Stimulated activated CD8-positive, alpha-beta memory T cell treated with anti-CD3 and anti-CD28 coated beads, Interleukin-4, amount 100 ng/mL, for 4 hours (primary cell): ENCODE measurements around the gene NEK10.
"Not testable (repeated sequence)": the region's sequence is repeated elsewhere in the genome, so short reads cannot be mapped to it uniquely, and the experiment has no call there.

Experiments
- DNase-seq, 2 donors: peaks; one replicate each; pipeline ENCODE4 v3.0.0-alpha.2; 2020; ENCODE audit warnings: low read depth in 2 of 2, low spot score in 1 of 2

The NEK10 gene

DNA sequence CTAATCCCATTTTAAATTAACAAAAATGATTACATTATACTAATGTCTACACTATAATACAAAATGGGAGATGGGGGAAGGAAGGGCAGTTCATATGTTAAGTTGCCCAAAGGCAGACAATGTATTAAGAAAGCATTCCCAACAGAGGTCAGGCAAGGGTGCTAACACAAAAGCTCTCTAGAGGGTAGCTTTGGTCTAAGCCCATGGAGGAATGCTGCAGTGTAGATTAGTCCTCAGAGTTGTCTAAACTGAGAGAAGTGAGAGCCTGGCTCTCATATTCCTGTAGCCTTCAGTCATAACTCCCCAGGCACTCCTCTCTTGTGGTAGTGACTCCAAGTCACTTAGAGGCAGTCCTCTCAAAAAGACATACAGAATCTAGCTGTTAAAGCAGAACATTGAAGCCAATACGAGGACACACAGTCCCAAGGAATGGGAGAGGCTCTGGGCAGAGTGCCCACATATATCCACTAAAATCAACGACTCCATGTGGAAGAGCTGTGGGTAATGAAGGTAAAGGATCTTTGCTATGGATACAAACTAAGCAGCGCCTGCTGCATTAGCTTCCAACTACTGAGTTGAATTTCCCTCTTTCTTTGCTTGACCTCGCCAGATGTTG is 14.5 kb downstream of the NEK10 start:
- no peak for DNase-seq

DNA sequence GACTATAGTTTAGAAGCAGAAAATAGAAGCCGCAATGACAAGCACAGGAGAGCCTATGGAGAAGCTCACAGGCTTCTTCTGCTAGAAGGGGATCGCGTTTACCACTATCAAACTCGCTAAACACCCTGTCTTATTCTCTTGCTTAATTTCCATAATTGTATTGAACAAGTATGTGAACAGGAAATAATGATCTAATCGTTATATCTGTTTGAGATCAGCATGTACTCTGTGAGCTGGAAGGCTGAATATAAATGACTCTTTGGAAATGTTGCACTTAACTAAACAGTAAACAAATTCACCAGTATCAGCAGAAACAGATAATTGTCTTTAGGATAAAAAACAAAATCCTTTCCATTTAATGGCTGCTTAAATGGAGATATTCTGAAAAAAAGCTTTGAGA is 15.0 kb downstream of the NEK10 start:
- no peak for DNase-seq

DNA sequence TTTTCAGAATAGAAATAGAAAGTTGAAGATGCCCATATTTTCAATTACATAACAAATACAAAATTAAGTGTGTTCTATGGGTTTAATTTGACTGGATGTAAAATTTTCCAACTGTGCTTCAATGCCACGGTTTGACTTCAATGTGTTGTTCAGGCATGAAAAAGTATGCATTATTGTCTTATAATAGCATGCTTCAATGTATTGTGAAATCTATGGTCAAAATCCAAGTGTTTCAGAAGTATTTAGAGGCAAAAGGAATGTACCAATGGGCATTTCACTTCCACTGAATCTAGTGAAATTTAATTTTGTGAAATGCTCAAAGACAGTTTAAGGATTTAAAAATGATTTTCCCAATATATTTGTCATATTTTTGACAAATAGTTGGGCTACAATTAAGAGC is 16.0 kb downstream of the NEK10 start:
- DNase-seq = no peak

DNA sequence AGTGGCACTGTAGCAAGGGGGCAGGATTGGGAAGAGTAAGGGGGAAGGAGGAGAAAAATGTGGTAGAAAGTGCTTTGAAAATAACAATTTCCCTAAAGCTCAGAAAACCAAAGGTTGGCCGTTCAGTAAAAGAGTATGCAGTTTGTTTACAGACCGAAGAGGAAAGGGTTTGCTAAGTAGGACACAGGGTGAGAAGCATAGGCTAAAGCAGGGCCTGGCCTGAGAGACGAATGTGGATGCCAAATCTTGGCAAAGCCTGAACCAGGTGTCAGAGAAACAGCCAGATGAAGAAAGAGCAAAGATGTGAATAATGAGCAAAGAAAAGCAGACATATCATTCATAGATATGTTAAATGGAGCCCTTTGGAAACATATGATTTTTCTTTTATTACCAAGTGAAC is 17.1 kb downstream of the NEK10 start:
- DNase-seq = no peak

DNA sequence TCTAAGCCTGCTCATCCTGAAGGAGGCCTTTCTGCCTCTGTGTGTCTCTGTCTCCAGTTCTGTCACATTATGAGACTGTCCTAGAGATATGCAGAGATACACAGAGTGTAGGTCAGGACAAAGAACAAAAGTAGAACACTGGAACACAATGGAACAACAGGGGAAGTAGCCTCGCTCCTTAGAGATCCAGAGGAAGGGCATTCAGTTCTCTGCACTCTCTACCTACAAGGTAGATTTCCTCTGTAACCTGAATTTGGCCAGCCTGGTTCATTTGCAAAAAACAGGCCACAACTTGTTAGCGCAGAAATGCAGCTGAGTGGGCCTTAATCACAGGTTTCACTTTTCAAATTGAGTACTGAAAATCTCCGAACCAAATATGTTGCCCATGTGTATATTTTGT is 19.4 kb downstream of the NEK10 start:
- DNase-seq = no peak

DNA sequence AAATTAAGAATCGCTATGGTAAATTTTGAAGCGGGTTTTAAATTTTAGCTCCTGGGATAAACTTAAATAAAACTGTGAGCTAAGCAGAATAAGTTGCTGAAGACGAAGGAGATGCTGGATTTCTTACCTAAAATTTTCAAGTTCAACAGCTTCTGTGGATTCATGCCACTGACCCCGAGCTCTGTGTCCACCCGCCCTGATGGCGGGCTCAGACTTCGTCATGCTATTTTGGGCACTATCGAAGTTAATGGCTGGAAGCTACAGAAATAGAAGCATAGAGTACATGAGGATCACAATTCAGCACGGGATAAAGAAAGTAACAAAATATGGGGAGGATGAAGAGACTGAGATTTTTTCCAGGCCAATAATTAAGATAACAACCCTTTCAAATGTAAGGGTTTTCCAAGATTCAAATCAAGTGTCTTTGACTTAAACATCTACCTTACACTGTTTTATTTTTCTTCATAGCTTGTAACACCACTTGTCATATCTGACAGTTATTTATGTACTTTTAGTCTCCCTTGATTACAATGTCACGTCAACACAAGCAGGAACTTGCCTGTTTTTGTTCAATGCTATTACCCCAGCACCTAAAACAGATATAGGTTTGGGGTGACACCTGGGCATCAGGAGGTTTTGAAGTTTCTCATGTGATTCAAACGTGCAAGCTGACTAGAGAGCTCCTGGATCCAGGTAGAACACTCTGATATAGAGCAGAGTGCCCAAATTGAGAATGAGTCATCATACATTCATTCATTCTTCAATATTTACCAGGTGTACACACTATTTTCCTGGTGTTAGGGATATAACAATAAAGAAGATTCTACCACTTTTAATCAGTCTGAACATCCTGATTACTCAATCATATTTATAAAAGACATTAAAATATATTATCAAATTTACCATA is 23.0 kb downstream of the NEK10 start:
- DNase-seq = no peak

DNA sequence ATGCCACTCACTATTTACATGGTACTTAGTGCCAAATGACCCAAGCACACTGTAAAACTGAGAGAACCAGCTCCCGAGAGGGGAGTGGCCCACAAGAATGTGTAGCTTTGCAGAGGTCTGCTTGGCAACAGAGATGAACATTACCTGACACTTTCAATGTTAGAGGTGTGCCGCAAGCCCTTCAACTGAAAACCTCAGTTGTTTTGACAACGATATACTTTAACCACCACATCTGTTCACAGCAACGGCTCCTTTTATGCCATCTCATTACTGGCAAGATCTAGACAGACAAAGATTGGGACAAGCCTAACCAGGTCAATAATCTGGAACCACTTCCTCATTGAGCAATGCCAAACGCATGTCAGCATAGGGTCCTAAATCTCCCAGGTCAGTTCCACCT is 23.7 kb downstream of the NEK10 start:
- no peak for DNase-seq

DNA sequence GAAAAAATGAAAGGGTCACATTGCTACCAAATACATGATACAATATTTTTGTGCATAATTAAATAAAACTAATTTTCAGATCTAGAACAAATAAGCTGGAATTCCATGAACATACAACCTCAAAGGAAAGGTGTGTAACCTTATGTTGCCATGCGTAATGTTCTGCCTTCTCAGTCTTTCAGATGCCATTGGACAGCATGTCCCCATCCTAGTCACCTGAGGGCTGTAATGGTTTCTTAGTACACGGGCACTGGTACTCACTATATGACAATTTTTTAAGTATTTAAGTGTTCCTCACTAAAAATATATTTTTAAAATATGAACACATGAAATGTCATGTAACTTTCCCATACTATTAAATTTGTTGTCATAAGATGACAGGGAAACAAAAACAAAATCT is 24.1 kb downstream of the NEK10 start:
- DNase-seq = no peak

DNA sequence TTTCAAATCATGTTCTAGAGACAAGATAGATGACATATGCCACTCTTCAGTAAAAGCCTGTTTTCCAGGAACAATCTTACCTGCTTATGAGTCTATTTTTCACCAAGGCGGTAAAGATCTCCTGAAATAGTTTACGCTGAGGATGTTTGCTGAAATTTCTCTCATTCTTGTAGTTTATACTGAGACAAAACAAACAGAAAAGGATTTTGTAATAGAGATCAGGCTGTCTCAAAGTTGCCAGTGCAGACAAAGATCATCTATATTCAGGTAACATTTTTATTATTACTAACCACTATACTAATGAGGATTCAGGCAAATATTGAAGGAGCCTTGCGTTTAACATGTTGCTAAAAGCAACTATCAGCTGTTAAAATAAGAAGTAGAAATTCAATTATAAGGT is 25.0 kb downstream of the NEK10 start:
- DNase-seq = no peak

DNA sequence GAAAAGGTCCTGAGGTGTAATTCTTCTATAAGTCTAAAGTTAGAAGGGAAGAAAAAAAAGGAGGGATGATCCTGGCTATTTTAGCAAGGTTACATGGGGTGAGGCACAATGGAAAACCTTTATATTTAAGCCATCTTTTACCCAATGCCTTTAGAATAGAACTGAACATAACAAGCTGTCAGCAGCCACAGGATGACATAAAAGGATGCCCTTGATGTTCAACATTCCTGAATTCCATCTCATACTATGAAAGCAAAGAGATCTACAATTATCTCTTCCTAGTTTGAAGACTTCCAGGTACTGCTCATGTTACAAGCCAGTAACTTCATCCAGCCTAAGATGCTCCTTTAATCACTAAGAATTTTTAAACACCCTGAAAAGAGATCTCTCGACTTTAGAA is 26.9 kb downstream of the NEK10 start:
- no peak for DNase-seq

DNA sequence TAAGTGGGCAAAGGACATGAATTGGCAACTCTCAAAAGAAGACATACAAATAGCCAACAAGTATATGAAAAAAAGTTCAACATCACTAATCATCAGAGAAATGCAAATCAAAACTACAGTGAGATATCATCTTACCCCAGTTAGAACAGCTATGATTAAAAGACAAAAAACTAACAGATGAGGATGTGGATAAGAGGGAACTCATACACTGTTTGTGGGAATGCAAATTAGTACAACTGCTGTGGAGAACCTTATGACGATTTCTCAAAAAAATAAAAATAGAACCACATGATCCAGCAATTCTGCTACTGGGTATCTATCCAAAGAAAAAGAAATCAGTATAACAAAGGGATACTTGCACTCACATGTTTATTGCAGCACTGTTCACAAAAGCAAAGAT is 28.6 kb downstream of the NEK10 start:
- no peak for DNase-seq

DNA sequence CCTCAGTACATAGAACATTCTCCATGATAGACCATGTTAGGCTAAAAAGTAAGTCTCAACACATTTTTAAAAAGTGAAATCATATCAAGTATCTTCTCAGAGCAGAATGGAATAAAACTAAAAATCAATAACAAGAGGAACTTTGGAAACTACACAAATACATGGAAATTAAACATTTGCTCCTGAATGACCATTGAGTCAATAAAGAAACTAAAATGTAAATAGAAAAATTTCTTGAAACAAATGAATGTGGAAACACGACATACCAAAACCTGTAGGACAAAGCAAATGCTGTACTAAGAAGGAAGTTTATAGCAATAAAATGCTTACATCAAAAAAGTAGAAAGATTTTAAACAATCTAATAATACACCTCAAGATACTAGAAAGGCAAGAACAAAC is 33.6 kb downstream of the NEK10 start:
- DNase-seq = no peak

DNA sequence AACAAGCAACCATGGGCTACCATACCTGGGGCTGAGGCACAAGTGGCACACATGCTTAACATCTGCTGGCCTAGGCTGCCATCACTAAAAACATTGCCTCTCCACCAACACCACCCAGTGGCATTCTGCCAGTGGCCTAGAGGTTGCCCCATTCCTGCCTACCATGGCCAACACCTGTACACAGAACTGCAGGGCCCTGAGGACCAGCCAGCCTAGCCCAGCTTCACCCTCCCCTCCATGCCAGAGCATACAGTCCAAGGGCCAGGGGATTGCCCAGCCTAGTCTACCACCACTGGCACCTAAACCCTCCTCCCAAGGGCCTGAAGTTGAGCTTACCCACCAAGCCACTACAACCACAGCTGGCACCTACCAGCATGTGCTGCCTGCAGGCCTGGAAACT is 35.3 kb downstream of the NEK10 start:
- DNase-seq = no peak

DNA sequence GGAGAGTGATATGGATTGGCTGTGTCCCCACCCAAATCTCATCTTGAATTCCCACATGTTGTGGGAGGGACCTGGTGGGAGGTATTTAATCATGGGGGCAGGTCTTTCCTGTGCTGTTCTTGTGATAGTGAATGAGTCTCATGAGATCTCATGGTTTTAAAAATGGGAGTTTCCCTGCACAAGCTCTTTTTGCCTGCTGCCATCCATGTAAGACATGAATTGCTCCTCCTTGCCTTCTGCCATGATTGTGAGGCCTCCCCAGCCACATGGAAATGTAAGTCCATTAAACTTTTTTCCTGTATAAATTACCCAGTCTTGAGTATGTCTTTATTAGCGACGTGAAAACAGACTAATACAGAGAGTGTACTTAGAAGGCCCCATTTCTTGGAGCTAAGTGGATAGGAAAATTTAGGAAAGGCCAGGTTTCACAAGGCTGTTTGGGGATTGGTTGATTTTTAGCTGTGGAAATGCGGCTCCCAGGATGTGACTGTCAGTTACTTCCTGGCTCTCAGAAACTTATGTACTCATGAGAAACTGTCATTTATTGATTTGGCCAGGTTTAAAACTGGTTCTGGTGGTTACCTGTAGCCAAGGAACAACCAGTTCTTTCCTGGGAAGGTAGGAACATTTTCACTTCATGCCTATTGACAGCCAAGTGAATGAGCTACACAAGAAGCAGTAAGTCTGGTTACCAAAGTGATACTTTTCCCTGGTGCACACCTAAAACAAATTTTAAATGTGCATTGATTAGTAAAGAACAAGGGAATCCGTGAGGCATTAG is 40.0 kb downstream of the NEK10 start:
- not testable (repeated sequence) for DNase-seq

DNA sequence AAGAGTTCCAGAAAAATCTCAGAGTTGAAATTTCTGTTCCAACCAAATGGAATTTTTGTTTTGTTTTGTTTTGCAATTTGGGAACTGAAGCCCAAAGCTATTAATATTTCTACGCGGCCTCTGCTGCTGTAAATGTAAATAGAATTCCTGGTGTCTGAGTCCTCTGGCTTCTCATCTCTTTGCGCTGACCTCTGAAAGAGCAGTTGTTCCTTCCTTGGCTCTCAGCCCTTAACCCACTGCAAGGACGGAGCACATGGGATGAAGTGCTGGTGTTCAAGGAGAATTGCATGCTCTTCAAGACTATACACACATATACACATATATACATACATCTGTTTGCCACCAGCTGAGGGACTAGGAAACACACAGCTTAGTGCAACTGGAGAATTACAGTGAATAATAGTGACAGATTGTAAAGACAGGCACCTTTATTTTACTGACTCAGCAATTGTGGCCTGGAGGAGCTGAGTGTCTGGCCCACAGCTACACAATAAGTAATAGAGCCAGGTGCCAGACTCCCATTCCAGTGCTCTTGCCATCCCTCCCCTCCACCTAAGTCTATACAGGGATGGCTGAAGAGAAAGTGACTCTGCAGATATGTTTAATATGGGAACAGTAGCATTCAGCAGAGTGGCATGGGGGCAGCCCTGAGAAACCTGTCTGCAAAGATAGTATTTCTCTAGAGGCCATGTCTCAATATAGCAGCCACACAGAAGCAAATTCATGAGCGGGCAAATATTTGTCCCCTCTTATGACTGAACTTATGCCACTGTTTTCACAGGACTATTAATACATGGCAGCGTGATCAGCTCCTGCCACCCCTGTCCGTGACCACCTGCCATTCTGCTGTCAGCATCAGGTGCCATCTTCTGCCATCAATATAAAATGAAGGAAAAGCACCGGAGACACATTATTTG is 42.3 kb downstream of the NEK10 start:
- no peak for DNase-seq

DNA sequence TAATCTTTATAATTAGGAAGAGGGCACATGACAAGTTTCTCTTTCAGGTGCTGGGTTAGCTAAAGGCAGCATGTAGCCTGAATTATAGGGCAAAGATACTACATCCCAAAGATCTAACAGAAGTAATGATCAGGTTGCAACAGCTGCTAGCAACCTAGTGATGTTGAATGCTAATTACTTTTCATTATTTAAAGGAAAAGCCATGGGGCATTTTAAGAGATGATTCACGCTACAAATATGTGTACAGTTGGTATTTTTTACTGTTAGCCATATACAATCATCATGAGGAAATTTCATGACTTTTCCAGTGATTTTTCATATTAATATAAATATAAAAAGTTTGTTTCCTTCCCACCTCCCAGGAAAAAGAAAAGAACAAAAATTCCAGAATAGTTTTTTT is 43.0 kb downstream of the NEK10 start:
- no peak for DNase-seq

DNA sequence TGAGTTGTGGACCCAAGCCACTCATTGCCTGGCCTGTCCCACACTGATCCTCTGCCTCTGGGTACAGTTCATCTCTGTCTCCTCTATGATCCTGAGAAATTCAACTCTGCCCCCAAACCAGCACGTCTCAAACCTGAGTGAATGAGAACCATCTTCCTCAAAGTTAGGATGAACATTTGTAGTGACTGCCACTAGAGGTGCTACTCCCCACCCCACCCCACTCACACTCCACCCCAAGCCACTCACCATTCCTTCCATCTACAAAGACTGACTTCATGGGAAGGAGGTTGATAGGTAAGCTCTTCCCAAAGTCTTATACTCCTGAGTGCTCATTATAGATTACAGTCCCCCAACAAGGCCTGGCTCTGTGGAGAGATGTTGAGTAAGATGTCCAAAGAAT is 43.8 kb downstream of the NEK10 start:
- DNase-seq = no peak

DNA sequence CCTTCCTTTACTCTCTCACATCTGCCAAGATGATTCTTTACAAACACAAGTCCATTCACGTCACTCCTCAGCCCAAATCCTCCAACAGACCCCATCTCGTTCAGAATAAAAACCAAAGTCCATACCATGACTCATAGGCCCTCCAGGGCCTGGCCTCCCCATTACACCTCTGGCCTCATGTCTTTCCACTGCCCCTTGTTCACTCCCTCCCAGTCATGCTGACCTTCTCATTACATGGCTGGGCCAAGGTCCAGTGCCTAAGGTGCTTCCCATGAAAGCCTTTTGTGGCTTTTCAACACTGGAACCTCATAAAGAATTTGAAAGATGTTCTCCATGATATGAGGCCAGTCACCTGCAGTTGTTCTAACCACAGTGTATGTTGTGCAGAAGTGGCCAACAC is 44.5 kb downstream of the NEK10 start:
- DNase-seq = no peak

DNA sequence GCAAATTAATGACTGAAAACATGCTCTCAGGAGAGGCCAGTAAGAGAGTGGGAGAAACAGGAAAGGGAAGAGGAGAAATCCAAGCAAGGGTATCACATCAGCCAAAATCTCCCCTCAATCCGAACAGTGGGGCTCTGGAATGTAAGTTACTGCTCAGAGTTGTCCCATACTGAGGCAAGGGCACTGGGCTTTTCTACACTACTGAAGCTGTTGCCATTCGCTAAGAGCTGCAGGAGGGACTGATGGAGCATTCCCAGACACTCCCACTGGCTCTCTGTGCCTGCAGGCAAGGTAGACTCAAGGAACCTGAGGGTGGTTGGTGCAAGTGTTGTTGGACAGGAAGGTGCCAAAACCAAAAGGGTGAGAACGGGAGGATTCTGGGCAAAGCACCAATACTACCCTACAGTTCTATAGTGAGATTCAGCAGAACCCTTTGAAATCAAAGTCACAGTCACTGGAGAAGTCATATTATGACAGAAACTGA is 46.1 kb downstream of the NEK10 start:
- no peak for DNase-seq

DNA sequence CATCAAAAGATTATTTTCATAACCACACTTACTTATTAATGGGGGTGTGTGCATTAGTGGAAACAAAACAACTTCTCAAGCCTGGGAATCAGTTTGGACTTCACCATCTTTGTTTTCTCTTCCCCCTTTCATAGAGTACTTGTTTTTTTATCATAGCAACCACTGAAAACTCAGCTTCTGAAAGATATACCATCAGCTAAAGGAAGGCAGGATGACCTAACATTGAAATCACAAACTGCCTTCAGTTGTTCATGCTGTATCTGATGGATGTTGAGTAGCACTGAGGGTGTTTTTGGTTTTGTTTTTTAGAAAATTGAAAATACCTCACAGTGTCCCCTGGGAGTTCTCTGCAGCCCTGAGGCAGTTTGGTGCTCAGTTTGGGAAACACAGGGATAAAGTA is 46.5 kb downstream of the NEK10 start:
- no peak for DNase-seq
